ENCODE data around the gene TOMM34. TPM values are rescaled to one million over a fixed set of nuclear protein-coding genes. Genes with fewer than 3 reads are reported as not detected.

The TOMM34 gene, protein sequence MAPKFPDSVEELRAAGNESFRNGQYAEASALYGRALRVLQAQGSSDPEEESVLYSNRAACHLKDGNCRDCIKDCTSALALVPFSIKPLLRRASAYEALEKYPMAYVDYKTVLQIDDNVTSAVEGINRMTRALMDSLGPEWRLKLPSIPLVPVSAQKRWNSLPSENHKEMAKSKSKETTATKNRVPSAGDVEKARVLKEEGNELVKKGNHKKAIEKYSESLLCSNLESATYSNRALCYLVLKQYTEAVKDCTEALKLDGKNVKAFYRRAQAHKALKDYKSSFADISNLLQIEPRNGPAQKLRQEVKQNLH
- 10 to 100 TPM; 14.6 to 80.9 (median 23.6) TPM for total RNA-seq

- 0 to 4% (median 2%) methylated on average over 3 to 15 of the region's 60 CpGs; no CpG with 5 or more reads in 4 of the 10 experiments for WGBS, 10 experiments
- no peak within 1 kb of the TSS for H3K27ac ChIP-seq
Observed at GRCh38 chr20:44960103-44960852, at the start of gene TOMM34. TSS of gene TOMM34 (minus strand) at chr20:44960397. CDS start at chr20:44960333, 64 bp downstream.

GRCh38 chr20:45008521-45009049 is 48.4 kb upstream of the TOMM34 start:
- Histone ChIP-seq H3K27ac (no peak overlapping the region), H3K4me1 (replicated peaks in 1 of 2) (peaks cover 0 to 3% of the 10 kb centered on the region in 2 donors), H3K4me3 (no peak overlapping the region)
- ATAC-seq (replicated peaks in 6 of 8), result no peak
- in situ Hi-C loops (cut with MboI; ENCODE audit: low pct_unique_long_range_greater_than_20kb in 2 of 9, low sequenced_read_pairs in 9 of 9, unreplicated experiment in 9 of 9), result no loop called here

More at GRCh38 chr20:44960103-44960852, at the start of gene TOMM34:
- in situ Hi-C loops (cut with MboI; ENCODE audit: low pct_unique_long_range_greater_than_20kb in 2 of 9, low sequenced_read_pairs in 9 of 9, unreplicated experiment in 9 of 9), result no loop called here
- H3K4me3 ChIP-seq, result peak within 1 kb of the TSS; percentile 47 to 73 (median 68)
- ATAC-seq (replicated peaks in 6 of 8), result peak; percentile 86 to 98 (median 98)
- H3K4me1 ChIP-seq (replicated peaks in 1 of 2), result peaks cover 7 to 8% of the 10 kb centered on the region in 2 donors

- ATAC-seq (replicated peaks in 6 of 8), result no peak
- H3K4me1 ChIP-seq (replicated peaks in 1 of 2), result no peaks in the 10 kb centered on the region
- no peak overlapping the region for H3K27ac ChIP-seq
- WGBS, 10 experiments, result 83 to 100% (median 99%) methylated on average over 1 to 5 of the region's 5 CpGs
- no peak overlapping the region for H3K4me3 ChIP-seq
- in situ Hi-C loops (cut with MboI; ENCODE audit: low pct_unique_long_range_greater_than_20kb in 2 of 9, low sequenced_read_pairs in 9 of 9, unreplicated experiment in 9 of 9), result no loop called here
Observed at GRCh38 chr20:44997668-44998067, 37.5 kb upstream of the TOMM34 start.

DNA sequence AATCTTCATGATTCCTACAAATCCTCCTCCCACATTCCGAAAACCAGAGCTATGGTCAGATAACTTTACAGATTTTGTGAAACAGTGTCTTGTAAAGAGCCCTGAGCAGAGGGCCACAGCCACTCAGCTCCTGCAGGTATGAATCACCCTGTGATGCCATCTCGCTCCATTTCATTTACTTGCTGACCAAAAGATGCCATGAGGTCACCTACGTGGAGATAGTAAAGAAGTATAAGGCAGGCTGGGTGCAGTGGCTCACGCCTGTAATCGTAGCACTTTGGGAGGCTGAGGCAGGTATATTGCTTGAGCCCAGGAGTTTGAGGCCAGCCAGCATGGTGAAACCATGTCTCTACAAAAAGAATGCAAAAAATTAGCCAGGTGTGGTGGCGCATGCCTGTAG is 37.0 kb upstream of the TOMM34 start:
- in situ Hi-C loops (cut with MboI; ENCODE audit: low pct_unique_long_range_greater_than_20kb in 2 of 9, low sequenced_read_pairs in 9 of 9, unreplicated experiment in 9 of 9), result no loop called here
- no peak for ATAC-seq (replicated peaks in 6 of 8)
- Histone ChIP-seq H3K4me1 (replicated peaks in 1 of 2) (no peaks in the 10 kb centered on the region), H3K4me3 (no peak overlapping the region), H3K27ac (no peak overlapping the region)
- WGBS, 10 experiments, result 90 to 100% (median 99%) methylated on average over 1 to 6 of the region's 6 CpGs

DNA sequence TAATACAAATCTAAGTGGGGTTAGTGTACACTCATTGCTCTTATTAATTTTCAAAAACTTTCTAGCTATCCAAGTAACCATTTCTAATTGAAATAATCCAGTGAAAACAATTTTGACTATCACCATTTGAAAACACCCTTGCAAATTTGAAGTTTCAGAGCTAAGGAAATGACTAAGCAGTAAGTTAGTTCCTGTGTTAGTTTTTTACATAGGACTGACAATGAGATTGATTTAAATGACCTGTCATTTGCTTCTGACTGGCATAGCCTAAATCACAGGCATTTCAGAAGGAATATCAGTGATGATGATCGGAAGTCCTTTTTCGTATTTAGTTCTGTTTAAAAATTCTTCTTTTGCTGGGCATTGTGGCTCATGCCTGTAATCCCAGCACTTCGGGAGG is 33.1 kb upstream of the TOMM34 start:
- in situ Hi-C loops (cut with MboI; ENCODE audit: low pct_unique_long_range_greater_than_20kb in 2 of 9, low sequenced_read_pairs in 9 of 9, unreplicated experiment in 9 of 9), result no loop called here
- H3K27ac ChIP-seq, result no peak overlapping the region
- 55 to 100% (median 93%) methylated on average over 2 to 3 of the region's 3 CpGs; no CpG with 5 or more reads in 4 of the 10 experiments for WGBS, 10 experiments
- ATAC-seq (replicated peaks in 6 of 8), result peak in 2 of 8 experiments; percentile 51 to 70
- no peaks in the 10 kb centered on the region for H3K4me1 ChIP-seq (replicated peaks in 1 of 2)
- H3K4me3 ChIP-seq, result no peak overlapping the region

DNA sequence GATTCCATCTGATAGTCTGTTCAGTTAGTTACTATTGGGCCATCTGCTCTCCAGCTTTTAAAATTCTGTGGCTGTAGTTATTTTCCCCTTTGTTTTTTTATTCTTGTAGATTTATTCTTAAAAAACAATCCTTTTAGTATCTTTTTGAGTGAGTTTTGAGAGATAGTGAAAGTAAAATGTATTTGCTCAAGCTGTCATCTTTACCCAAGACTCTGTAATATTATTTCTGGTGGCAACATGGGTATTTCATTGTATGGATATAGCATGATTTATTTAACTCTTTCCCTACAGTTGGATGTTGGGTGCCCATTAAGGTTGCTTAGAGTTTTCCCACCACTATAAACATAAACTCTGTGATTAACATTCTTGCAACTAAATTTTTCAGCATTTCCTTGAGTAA is 30.8 kb upstream of the TOMM34 start:
- H3K4me3 ChIP-seq, result no peak overlapping the region
- in situ Hi-C loops (cut with MboI; ENCODE audit: low pct_unique_long_range_greater_than_20kb in 2 of 9, low sequenced_read_pairs in 9 of 9, unreplicated experiment in 9 of 9), result no loop called here

DNA sequence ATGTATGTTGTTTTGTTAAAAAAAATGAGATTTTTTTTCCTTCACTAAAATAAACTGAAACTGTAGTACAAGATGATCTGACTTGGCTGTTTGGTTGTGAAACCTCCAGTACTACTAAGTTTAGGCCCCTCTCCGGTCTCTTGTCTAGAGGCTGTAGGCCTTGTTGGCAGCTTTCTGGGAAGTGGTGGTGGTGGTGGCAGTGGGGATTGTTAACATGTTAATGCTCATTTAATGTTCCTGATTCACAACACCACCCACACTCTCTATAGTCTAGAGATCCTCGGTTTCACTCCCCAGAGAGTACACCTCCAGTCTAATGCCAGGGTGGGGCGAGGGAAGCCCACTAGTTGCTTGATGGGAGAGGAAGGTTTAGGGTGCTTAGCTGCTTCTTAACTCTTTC is 30.2 kb upstream of the TOMM34 start:
- peak in 3 of 8 experiments; percentile 34 to 60 (median 55) for ATAC-seq (replicated peaks in 6 of 8)
- H3K4me3 ChIP-seq, result no peak overlapping the region
- H3K4me1 ChIP-seq (replicated peaks in 1 of 2), result no peaks in the 10 kb centered on the region
- in situ Hi-C loops (cut with MboI; ENCODE audit: low pct_unique_long_range_greater_than_20kb in 2 of 9, low sequenced_read_pairs in 9 of 9, unreplicated experiment in 9 of 9), result no loop called here
- H3K27ac ChIP-seq, result no peak overlapping the region
- 0 to 88% (median 69%) methylated on average over 1 to 2 of the region's 3 CpGs; no CpG with 5 or more reads in 2 of the 10 experiments for WGBS, 10 experiments

More for the DNA sequence above, 30.8 kb upstream of the TOMM34 start:
- ATAC-seq (replicated peaks in 6 of 8), result peak in 1 of 8 experiments; percentile 47
- H3K27ac ChIP-seq, result no peak overlapping the region
- no peaks in the 10 kb centered on the region for H3K4me1 ChIP-seq (replicated peaks in 1 of 2)

DNA sequence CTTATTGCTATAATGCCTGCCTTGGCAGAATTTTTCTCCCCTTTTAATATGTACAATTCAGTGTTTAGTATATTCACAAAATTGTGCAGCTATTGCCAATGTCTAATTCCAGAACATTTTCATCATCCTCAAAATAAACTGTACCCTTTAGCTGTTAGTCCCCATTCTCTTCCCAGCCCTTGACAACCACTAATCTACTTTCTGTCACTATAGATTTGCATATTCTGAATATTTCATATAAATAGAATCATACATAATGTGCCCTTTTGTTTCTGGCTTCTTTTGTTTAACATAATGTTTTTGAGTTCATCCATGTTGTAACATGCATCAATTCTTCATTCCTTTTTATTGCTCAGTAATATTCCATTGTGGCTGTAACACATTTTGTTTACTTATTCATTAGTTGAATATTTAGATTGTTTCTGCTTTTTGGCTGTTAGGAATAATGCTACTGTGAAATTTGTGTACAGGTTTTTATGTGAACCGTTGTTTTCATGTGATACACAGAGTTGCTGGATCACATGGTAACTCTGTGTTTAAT is 28.5 kb upstream of the TOMM34 start:
- H3K4me1 ChIP-seq (replicated peaks in 1 of 2), result no peaks in the 10 kb centered on the region

DNA sequence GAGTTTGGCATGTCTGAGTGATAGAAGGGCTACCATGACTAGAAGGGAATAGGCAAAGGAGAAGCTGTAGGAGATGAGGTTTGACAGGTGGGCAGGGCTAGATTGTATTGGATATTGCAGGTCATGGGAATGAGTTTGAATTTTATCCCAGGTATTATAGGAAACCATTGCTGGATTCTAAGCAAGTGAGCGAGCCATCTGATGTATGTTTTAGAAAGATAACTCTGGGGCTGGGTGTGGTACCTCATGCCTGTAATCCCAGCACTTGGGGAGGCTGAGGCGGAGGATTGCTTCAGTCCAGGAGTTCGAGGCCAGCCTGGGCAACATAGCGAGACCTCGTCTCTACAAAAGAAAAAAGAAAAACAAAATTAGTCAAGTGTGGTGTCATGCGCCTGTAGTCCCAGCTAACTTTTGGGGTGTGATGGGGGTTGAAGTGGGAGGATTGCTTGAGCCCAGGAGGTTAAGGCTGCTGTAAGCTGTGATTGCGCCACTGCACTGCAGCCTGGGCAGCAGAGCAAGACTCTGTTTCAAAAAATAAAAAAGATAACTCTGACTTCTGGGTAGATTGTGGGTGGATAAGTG is 23.0 kb upstream of the TOMM34 start:
- no peak overlapping the region for H3K4me3 ChIP-seq
- 80 to 100% (median 92%) methylated on average over 2 to 7 of the region's 7 CpGs; no CpG with 5 or more reads in 1 of the 10 experiments for WGBS, 10 experiments
- no peak overlapping the region for H3K27ac ChIP-seq
- in situ Hi-C loops (cut with MboI; ENCODE audit: low pct_unique_long_range_greater_than_20kb in 2 of 9, low sequenced_read_pairs in 9 of 9, unreplicated experiment in 9 of 9), result no loop called here
- no peak for ATAC-seq (replicated peaks in 6 of 8)
- H3K4me1 ChIP-seq (replicated peaks in 1 of 2), result no peaks in the 10 kb centered on the region

More for the DNA sequence above, 28.5 kb upstream of the TOMM34 start:
- ATAC-seq (replicated peaks in 6 of 8), result peak in 3 of 8 experiments; percentile 29 to 66 (median 57)
- Histone ChIP-seq H3K27ac (no peak overlapping the region), H3K4me3 (no peak overlapping the region)
- in situ Hi-C loops (cut with MboI; ENCODE audit: low pct_unique_long_range_greater_than_20kb in 2 of 9, low sequenced_read_pairs in 9 of 9, unreplicated experiment in 9 of 9), result no loop called here
- WGBS, 10 experiments, result 33 to 100% (median 89%) methylated on average over 1 of the region's 1 CpG; no CpG with 5 or more reads in 3 of the 10 experiments

DNA sequence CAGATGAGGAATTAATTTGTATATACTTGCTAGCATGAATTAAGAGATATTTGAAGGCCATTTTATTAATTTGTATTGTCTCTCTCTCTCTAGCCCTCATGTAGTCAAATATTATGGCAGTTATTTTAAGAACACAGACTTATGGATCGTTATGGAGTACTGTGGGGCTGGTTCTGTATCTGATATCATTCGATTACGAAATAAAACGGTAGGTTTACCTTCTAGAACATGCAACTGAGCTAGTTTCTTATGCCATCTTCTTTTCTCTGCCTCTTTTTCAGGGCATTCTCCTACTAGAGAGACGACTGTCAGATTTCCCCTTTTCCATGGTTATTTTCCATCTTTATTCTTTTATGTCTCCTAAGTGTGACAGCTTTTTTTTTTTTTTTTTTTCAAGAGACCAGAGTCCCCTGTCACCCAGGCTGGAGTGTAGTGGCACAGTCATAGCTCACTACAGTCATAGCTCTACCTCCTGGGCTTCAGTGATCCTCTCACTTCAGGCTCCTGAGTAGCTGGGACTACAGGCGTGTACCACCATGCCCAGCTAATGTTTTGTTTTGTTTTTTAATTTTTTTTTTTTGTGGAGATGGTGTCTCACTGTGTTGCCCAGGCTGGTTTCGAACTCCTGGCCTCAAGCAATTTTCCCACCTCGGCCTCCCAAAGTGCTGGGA is 21.7 kb upstream of the TOMM34 start:
- Histone ChIP-seq H3K27ac (no peak overlapping the region), H3K4me1 (replicated peaks in 1 of 2) (no peaks in the 10 kb centered on the region), H3K4me3 (no peak overlapping the region)
- ATAC-seq (replicated peaks in 6 of 8), result no peak
- in situ Hi-C loops (cut with MboI; ENCODE audit: low pct_unique_long_range_greater_than_20kb in 2 of 9, low sequenced_read_pairs in 9 of 9, unreplicated experiment in 9 of 9), result no loop called here
- WGBS, 10 experiments, result 75 to 98% (median 93%) methylated on average over 1 to 8 of the region's 8 CpGs

DNA sequence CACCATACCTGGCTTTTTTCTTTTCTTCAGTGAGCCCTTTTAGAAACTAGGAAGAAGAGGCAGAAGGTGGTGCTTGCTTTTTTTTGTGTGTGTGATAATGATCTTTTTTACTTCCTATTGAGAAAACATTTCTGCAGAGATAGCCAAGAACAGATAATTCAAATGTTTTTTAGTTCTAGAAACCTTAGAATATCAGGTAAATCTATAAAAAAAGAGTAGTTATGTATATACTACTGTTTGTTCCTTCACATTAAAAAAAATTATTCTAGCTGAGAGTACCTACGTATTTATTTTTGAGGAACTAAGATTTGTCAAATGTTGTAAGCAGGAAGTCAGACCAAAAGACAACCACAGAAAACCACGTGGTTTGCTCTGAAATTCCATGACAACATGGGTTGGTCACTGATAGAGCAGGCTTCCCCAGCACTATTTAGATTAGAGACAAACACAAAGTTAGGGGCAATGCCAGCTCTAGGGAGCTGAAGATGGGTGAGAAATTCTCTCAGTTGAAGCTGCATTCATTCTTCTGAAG is 19.0 kb upstream of the TOMM34 start:
- no peak overlapping the region for H3K4me3 ChIP-seq
- H3K27ac ChIP-seq, result no peak overlapping the region
- no peak for ATAC-seq (replicated peaks in 6 of 8)
- no peaks in the 10 kb centered on the region for H3K4me1 ChIP-seq (replicated peaks in 1 of 2)
- in situ Hi-C loops (cut with MboI; ENCODE audit: low pct_unique_long_range_greater_than_20kb in 2 of 9, low sequenced_read_pairs in 9 of 9, unreplicated experiment in 9 of 9), result no loop called here
- 83 to 100% (median 100%) methylated on average over 1 to 2 of the region's 2 CpGs; no CpG with 5 or more reads in 1 of the 10 experiments for WGBS, 10 experiments

GRCh38 chr20:44976698-44977097 is 16.5 kb upstream of the TOMM34 start:
- H3K27ac ChIP-seq, result no peak overlapping the region
- no peak for ATAC-seq (replicated peaks in 6 of 8)
- WGBS, 10 experiments, result 29 to 100% (median 97%) methylated on average over 1 to 3 of the region's 4 CpGs; no CpG with 5 or more reads in 2 of the 10 experiments
- in situ Hi-C loops (cut with MboI; ENCODE audit: low pct_unique_long_range_greater_than_20kb in 2 of 9, low sequenced_read_pairs in 9 of 9, unreplicated experiment in 9 of 9), result no loop called here
- H3K4me1 ChIP-seq (replicated peaks in 1 of 2), result no peaks in the 10 kb centered on the region
- no peak overlapping the region for H3K4me3 ChIP-seq
